LNCAP (cell line): ENCODE measurements around the gene COL6A3.

Experiments used
- TF ChIP-seq, protein P1 (sequence below): fragments of 450-650 bp; IDR thresholded peaks from 2 replicates; pipeline ENCODE4 v1.5.1; 2017; ENCODE audit warnings: mild to moderate bottlenecking

COL6A3 gene

DNA sequence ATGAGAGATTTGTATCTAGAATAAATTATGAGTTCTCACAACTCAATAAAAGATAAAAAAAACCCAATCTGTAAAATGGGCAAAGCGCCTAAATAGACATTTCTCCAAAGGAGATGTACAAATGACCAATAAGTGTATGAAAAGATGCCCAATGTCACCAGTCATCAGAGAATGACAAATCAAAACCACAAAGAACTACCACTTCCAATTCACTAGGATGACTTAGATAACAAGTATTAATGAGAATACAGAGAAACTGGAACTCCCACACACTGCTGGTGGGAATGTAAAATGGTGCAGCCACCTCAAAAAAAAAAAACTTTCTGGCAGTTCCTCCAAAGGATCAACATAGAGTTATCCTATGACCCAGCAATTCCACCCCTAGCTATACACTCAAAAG is 17.4 kb upstream of the COL6A3 start:
- TF ChIP-seq, protein P1, sequence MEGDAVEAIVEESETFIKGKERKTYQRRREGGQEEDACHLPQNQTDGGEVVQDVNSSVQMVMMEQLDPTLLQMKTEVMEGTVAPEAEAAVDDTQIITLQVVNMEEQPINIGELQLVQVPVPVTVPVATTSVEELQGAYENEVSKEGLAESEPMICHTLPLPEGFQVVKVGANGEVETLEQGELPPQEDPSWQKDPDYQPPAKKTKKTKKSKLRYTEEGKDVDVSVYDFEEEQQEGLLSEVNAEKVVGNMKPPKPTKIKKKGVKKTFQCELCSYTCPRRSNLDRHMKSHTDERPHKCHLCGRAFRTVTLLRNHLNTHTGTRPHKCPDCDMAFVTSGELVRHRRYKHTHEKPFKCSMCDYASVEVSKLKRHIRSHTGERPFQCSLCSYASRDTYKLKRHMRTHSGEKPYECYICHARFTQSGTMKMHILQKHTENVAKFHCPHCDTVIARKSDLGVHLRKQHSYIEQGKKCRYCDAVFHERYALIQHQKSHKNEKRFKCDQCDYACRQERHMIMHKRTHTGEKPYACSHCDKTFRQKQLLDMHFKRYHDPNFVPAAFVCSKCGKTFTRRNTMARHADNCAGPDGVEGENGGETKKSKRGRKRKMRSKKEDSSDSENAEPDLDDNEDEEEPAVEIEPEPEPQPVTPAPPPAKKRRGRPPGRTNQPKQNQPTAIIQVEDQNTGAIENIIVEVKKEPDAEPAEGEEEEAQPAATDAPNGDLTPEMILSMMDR, result no peak

DNA sequence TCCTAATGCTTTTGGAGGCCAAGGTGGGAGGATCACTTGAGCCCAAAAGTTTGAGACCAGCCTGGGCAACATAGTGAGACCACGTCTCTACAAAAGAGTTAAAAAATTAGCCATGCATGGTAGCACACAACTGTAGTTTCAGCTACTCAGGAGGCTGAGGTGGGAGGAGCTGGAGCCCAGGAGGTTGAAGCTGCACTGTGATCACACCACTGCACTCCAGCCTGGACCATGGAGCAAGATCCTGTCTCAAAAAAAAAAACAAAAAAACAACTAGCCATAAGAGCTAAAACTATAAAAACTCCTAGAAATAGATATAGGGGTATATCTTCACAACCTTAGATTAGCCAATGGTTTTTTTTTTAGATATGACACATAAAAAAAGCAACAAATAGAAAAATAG is 16.9 kb upstream of the COL6A3 start:
- TF ChIP-seq, protein P1, result no peak

DNA sequence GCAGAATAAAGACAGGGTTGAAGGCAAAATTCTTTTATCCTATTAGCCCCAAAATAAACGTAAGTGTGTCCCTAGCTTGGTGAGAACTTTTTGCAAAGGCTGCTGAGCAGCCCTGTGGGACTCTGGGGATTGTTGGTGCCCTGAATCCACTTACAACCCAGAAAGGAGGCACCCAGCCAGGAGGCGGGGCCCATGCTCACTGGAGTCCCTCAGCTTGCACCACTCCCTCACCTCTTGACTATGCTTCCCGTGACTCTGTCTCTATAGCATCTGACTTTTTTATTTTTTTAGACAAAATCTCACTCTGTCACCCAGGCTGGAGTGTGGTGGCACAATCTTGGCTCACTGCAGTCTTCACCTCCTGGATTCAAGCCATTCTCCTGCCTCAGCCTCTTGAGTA is 15.8 kb upstream of the COL6A3 start:
- TF ChIP-seq, protein P1, result no peak

DNA sequence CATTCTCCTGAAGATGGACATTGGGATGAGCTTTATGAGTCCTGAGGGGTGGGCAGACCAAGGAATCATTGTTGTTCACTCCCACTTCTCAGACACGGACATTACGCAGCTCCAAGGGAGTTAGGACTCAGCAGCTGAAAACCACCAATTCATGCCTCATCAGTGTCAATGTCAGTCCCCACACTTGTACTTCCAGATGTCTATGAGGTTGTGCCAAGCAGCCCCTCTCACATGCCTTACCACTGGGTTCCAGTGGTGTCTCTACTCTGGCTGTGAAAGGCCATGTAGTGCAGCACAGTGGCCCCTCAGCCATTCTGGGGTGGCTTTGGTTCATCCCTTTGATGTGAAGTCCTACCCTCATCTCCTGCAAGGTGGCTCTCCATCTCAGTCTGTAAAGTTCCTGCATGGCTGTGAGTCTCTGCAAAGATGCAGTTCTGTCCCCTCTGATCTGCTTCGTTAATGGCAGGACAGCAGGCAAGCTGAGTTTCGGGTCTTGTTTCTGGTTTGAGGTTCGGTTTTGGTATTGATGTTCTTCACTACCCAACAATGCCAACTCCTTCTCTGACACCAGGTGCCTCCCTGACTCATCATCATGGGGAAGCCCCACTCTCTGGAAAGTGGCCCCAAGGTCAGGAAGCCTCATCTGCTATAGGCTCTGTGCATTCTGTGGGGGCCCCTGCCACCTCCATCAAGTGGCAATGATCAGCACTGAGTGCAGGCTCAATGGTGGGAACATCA is 14.0 kb upstream of the COL6A3 start:
- TF ChIP-seq, protein P1, result no peak

DNA sequence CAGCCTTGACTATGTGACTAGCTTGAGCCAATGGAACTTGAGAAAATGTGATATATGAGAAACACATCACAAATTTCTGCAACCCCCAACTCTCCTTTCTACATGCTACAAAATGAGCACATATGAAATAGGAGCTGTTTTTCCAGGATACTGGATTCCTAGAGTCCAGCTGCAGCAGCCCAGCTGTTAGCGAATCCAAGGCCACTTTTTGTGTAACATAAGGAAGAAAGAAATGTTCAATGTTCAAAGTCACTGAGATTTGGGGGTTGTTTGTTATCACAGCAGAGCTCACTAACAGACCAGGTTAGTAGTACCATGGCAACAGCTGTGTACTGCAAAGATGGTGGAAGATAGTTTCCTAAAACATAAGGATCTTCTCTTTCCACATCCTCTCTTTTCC is 12.6 kb upstream of the COL6A3 start:
- TF ChIP-seq, protein P1, result no peak

DNA sequence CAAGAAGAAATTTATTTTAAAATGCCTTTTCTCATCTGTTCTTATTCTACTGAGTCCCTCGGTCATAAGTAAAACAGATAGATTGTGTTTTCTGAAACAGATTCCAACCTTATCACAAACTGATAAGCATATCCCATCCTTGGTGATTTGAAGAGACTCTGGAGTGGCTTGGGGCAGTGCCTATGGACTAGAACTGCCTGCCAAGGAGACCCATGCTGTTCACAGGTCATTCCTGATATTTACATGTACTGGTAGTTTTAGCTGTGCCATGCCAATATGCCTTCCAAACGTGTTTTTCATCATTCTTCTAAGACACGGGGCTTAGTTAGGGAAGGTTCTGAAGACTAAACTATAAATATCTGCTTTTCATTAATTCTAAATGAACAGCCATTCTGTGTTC is 11.4 kb upstream of the COL6A3 start:
- TF ChIP-seq, protein P1, result no peak

DNA sequence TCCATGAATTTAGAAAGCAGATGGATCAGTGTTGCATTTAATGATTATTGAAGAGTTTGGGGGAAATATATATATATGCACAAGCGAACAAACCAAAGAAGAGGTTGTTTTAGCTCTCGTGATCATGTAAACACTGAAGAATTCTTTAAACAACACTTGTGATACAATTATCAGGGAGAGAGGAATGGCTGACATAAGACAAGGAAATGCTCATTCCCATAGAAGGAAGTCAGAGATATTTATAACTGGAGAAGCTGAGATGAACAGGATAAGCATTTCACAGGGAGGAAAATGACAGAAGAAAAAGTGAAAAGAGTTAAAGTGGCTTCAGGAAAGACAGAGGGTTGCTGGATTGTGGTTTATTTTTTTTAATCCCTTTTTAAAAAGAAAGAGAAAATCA is 10.6 kb upstream of the COL6A3 start:
- TF ChIP-seq, protein P1, result no peak

DNA sequence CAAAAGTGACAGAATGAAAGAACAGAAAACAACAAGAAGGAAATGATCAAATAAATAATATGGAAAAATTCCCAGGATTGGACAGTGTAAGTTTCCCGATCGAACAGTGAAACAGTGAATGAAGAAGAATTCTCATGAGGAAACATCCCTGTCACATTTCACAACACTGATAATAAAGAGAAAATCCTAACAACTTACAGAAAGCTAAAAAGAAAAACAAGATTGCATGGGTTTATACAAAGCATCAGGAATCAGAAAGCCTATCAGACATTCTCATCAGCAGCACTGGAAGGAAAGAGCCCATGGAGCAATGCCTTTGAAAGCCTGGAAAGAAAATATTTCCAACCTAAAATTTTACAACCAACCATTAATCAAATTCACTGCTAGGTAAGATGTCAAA is 9.9 kb upstream of the COL6A3 start:
- TF ChIP-seq, protein P1, result no peak
